HG02763 (cell line): ENCODE measurements around the gene DHX35.
"Not testable (repeated sequence)": the region's sequence is repeated elsewhere in the genome, so short reads cannot be mapped to it uniquely, and the experiment has no call there.

Experiments
- ATAC-seq: cut with Tn5 transposase; IDR thresholded peaks from one replicate; pipeline ENCODE4 v1.9.1; 2021; ENCODE audit warnings: mild to moderate bottlenecking, moderate library complexity; ENCODE audit not compliant: unreplicated experiment

The DHX35 gene

DNA sequence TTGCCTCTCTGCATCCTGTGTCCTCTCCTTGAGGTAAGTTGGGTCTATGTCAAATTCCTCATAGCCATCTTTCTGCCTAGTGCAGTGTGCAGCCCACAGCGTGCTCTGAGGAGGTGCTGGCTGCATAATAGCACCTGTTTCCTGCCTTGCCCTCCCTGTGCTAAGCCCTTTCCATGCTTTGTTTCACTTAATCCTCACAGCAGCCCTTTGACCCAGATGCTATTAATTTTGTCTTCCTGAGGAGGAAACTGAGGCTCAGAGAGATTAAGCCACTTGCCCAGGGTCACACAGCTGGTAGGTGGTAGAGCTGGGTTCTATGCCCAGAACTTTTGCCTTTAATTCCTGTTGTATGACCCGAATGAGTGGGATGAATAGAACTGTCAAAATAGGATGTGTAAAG lies 22.5 kb upstream of the DHX35 start:
- ATAC-seq: no peak

- no peak for ATAC-seq
Measured at GRCh38 chr20:38940644-38941043, 21.5 kb upstream of the DHX35 start.

GRCh38 chr20:38941726-38942389 lies 20.3 kb upstream of the DHX35 start:
- no peak for ATAC-seq

GRCh38 chr20:38945012-38945411 lies 17.1 kb upstream of the DHX35 start:
- no peak for ATAC-seq

DNA sequence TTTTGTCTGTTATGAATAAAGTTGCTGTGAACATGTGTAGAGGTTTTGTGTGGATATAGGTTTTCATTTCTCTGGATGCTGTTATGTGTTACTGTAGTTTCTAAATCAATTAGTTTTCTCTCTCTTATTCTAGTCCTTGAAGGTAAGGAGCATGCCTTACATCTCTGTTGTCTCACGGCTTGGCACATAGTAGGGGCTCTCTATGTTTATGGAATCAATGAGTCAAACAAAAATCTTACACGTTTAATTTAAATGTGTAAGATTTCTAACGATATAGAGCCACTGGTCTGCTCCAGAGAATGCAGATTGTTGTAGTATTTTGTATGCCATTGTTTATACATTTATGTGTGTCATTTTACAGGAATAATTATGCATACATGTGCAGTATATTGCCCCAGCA lies 15.3 kb upstream of the DHX35 start:
- ATAC-seq: no peak

GRCh38 chr20:38947931-38948362 lies 14.2 kb upstream of the DHX35 start:
- no peak for ATAC-seq

- ATAC-seq: no peak
Measured at GRCh38 chr20:38950254-38950653, 11.9 kb upstream of the DHX35 start.

- ATAC-seq: no peak
Measured at GRCh38 chr20:38951611-38952010, 10.5 kb upstream of the DHX35 start.

DNA sequence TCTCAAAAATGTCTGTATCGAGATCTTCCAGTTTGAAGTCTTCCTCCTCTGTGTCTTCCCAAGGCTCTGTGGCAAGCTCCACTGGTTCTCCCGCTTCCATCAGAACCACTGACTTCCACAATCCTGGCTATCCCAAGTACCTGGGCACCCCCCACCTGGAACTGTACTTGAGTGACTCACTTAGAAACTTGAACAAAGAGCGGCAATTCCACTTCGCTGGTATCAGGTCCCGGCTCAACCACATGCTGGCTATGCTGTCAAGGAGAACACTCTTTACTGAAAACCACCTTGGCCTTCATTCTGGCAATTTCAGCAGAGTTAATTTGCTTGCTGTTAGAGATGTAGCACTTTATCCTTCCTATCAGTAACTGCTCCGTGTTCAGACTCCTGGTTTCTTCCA lies 10.0 kb upstream of the DHX35 start:
- ATAC-seq: no peak

GRCh38 chr20:38953630-38954340 lies 8.4 kb upstream of the DHX35 start:
- ATAC-seq: no peak

DNA sequence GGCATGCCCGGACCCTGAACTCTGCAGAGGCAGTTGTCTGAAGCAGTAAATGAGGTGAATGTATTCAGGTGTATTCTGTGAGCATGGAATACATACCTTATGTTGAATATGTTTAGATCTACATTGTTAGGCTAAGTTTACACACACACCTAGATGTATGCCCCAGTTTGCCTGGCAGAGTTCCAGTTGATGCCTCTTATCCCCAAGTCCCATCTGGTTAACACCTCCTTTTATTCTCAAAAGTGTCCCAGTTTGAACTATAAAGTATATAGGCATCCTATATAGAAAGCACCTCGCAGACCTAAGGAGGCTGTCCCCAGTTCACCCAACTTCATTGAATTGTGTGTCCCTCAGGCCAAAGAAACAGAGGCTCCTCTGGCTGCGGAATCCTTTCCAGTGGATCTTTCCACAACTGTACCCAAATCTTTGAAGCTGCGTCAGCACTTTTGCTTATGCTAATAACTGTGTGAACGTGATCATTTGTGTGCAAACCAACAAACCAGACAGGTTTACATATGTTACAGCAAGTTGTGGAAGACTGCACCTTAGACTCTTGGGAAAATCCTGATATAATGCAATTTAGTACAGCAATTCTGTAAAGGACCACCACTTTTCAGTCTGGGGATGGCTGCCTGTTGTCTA lies 4.8 kb upstream of the DHX35 start:
- no peak for ATAC-seq

DNA sequence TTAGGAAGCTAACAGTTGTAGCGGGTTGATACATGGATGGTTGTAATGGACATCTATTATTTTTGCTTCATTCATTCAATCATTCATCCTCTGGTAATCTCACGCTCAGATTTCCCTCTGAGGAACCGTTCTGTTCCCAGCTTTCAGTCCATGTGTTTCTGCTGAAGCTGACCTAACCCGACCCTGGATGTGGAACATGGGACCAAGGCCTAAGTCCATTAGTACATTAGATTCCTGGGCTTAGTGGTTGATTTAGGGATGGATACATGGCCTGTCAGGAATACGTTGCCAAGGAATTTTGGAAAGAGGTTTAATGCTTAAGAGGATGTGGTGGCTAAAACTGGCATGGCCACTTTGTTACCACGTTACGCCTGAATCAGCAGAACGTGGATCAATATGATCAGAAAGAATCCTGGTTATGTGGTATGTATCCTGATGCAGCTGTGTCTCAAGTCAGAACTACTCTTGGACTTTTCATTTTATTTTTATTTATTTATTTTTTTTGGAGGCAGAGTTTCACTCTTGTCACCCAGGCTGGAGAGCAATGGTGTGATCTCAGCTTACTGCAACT lies 4.1 kb upstream of the DHX35 start:
- ATAC-seq: no peak

GRCh38 chr20:38960187-38960687 lies 1.9 kb upstream of the DHX35 start:
- not testable (repeated sequence) for ATAC-seq

GRCh38 chr20:38961530-38962043 lies 557 bp upstream of the DHX35 start:
- ATAC-seq: no peak

DNA sequence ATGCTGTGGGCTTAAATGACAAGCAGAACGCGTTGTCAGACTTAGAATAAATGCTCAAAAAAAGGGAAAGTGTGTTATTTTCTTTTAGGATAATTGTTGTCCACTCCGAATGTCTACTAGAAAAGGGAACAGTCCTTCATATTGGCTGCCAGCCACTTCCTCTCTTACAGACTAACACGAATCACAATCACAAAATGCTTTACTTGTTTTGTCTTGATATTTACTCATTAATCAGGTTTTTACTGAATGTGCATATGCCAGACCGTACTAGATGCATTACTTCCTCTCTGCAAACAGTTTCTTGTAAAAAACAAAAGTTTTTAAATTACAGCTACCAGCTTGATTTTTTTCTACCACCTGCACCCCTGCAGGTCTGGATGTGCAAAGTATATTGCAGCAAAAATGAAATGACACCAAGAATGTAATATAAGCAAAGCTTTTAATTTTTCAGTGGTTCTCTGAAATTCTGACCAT lies 821 bp downstream of the DHX35 start:
- no peak for ATAC-seq

- no peak for ATAC-seq
Measured at GRCh38 chr20:38963745-38964144, 1.6 kb downstream of the DHX35 start.

GRCh38 chr20:38965264-38965663 lies 3.1 kb downstream of the DHX35 start:
- ATAC-seq: no peak

GRCh38 chr20:38968090-38968489 lies 5.9 kb downstream of the DHX35 start:
- no peak for ATAC-seq

DNA sequence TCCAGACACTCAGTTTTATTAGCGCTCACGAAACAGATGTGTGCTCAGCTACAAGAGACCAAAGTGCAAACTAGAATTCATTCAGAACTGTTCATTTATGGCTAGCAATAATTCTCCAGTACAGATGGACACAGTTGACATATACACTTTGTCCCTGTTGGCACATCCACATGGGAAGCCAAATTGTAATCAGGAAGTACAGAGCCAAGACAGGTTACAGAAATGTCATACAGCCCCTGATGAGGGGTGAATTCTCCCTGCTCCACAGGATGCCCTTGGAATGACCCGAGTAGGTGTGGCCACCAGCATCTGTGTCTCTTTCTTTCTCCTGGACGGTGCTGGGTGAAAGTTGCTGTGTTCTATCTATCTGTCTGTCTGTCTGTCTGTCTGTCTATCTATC lies 7.6 kb downstream of the DHX35 start:
- no peak for ATAC-seq

DNA sequence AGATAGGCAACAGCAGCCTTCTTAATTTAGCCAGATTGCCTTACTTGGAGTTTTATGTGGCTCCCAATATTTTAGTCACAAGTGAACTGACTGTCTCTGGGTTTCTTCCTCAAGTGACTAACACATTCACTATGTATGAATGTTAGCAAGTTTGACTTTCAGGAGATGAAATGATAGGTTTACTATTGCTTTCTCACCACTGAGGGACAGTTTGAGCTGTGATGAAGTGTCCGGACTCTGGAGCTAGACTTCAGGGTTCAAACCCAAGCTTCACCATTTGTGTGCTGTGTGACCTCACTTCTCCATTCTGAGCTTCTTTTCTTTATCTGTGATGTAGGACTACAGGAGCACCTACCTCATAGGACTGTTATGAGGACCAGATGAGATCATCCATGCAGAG lies 8.2 kb downstream of the DHX35 start:
- no peak for ATAC-seq

DNA sequence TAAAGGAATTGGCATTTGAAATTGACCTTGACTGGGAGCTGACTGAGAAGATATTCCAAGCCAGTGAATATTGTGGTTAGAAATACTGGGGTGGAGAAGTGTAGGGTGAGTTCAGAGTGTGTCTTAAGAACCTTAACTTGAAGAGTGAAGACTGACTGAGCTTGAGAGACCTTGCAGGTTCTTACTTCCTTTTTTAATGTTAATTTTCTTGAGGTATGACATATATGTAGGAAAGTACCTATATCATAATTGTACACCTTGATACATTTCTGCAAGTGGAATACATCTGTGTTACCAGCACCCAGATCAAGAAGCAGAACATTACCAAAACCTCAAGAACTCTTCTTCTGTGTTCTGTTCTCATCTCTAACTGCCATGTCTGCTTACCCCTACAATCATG lies 11.0 kb downstream of the DHX35 start:
- ATAC-seq: no peak
